Keratinocyte (primary cell): Measurements from ENCODE around the gene GPRC6A. TPM values are rescaled to one million over a fixed set of nuclear protein-coding genes. Genes with fewer than 3 reads are reported as not detected.

ENCODE experiments used
- DNase-seq: peaks from one replicate; pipeline ENCODE4 v3.0.0-alpha.2; 2011; ENCODE audit warnings: low read depth, missing footprints, low spot score
- FAIRE-seq: peaks from 2 replicates; lab custom pipeline; 2011; peaks lifted over from hg19 to GRCh38; lab: Jason Lieb, UNC
- H2AFZ ChIP-seq: 2 replicates; pipeline ENCODE4 v1.6.0; 2012; ENCODE audit warnings: low read length, control low read depth, inconsistent platforms; ENCODE audit not compliant: control insufficient read depth
- H3K27ac ChIP-seq: 2 replicates; pipeline ENCODE4 v1.5.1; 2011; ENCODE audit warnings: low read length; ENCODE audit not compliant: control insufficient read depth, insufficient read depth
- H3K27me3 ChIP-seq: 3 replicates; pipeline ENCODE4 v1.6.0; 2011; ENCODE audit warnings: low read length; ENCODE audit not compliant: control insufficient read depth, insufficient read depth; ENCODE audit errors: extremely low read depth
- H3K36me3 ChIP-seq, 2 experiments: 2 replicates in 1 of 2; 3 replicates in 1 of 2; pipeline ENCODE4 v1.5.1; 2011; ENCODE audit warnings: low read length in 2 of 2, mild to moderate bottlenecking in 1 of 2; ENCODE audit not compliant: control insufficient read depth in 2 of 2, insufficient read depth in 2 of 2; ENCODE audit errors: extremely low read depth in 1 of 2
- H3K4me1 ChIP-seq: 3 replicates; pipeline ENCODE4 v1.5.1; 2011; ENCODE audit warnings: low read length; ENCODE audit not compliant: control insufficient read depth, insufficient read depth; ENCODE audit errors: extremely low read depth
- H3K4me2 ChIP-seq: 3 replicates; pipeline ENCODE4 v1.6.0; 2011; ENCODE audit warnings: low read depth, low read length; ENCODE audit not compliant: control insufficient read depth, insufficient read depth; ENCODE audit errors: extremely low read depth
- H3K4me3 ChIP-seq, 3 experiments: fragments of 200-600 bp in 1 of 3; sonication (generic) in 1 of 3; 2 replicates in 2 of 3; 3 replicates in 1 of 3; pipeline ENCODE4 v1.5.1; 2011 to 2016; ENCODE audit warnings: low read length in 3 of 3, mild to moderate bottlenecking in 3 of 3, control low read depth in 2 of 3, inconsistent platforms in 1 of 3, low read depth in 1 of 3, mixed read lengths in 1 of 3, mixed run types in 1 of 3, moderate library complexity in 1 of 3; ENCODE audit not compliant: control insufficient read depth in 2 of 3, insufficient read depth in 2 of 3; ENCODE audit errors: extremely low read depth in 1 of 3
- H3K79me2 ChIP-seq: 2 replicates; pipeline ENCODE4 v1.6.0; 2012; ENCODE audit warnings: low read length; ENCODE audit not compliant: control insufficient read depth, insufficient read depth
- H3K9ac ChIP-seq: 3 replicates; pipeline ENCODE4 v1.6.0; 2011; ENCODE audit warnings: low read length; ENCODE audit not compliant: control insufficient read depth, insufficient read depth; ENCODE audit errors: extremely low read depth
- H3K9me1 ChIP-seq: 3 replicates; pipeline ENCODE4 v1.6.0; 2011; ENCODE audit warnings: low read length; ENCODE audit not compliant: control insufficient read depth, insufficient read depth; ENCODE audit errors: extremely low read depth
- H3K9me3 ChIP-seq: 2 replicates; pipeline ENCODE4 v1.5.1; 2012; ENCODE audit warnings: low read depth, low read length; ENCODE audit not compliant: control insufficient read depth
- H4K20me1 ChIP-seq: 3 replicates; pipeline ENCODE4 v1.6.0; 2011; ENCODE audit warnings: low read length; ENCODE audit not compliant: control insufficient read depth, insufficient read depth; ENCODE audit errors: extremely low read depth
- CTCF ChIP-seq, 3 experiments: IDR thresholded peaks in 1 of 3; conservative IDR thresholded peaks in 1 of 3; optimal IDR thresholded peaks in 1 of 3; 2 replicates in 2 of 3; 3 replicates in 1 of 3; pipeline versions ENCODE3 to v1.5.1; 2011; ENCODE audit warnings: low read length in 3 of 3, mild to moderate bottlenecking in 3 of 3, moderate library complexity in 2 of 3, control low read depth in 1 of 3, inconsistent platforms in 1 of 3; ENCODE audit not compliant: insufficient read depth in 2 of 3; ENCODE audit errors: extremely low read depth in 1 of 3
- EZH2 ChIP-seq: IDR thresholded peaks from one replicate; pipeline ENCODE4 v1.6.1; 2012; ENCODE audit warnings: inconsistent platforms, mild to moderate bottlenecking, low read length, moderate library complexity
- dilution Hi-C: fragments of 300-500 bp; cut with MboI; formaldehyde crosslinking; loops from one replicate; pipeline ENCODE4 v1.7.0; 2020; ENCODE audit warnings: low sequenced_read_pairs; ENCODE audit not compliant: extremely low pct_ligation_motif_present
- polyA plus RNA-seq, 5 experiments: library from polyadenylated mRNA; depleted of rRNA in 3 of 5; stranded (reverse) in 3 of 5; stranded (forward) in 1 of 5; unstranded in 1 of 5; fragments of >200 nt; gene quantifications; 1 replicate in 1 of 5; 2 replicates in 3 of 5; 3 replicates in 1 of 5; pipeline versions ENCODE4 v1.2.1 to v1.2.3, GENCODE V29; 2011 to 2012; ENCODE audit warnings: missing spikeins in 2 of 5, low read depth in 1 of 5, low replicate concordance in 1 of 5

GPRC6A gene
- polyA plus RNA-seq, 1 donor (not counting 4 experiments of a cell fraction or from before 2014, with no cell fraction given) = not detected

GRCh38 chr6:116793224-116793623 is 35.7 kb downstream of the GPRC6A start:
- H4K20me1 ChIP-seq = no peaks in the 10 kb centered on the region
- FAIRE-seq = no peak
- no peaks in the 10 kb centered on the region for H3K4me1 ChIP-seq

GRCh38 chr6:116783852-116784251 is 45.0 kb downstream of the GPRC6A start:
- no peaks in the 10 kb centered on the region for H3K9me1 ChIP-seq
- H2AFZ ChIP-seq = no peak overlapping the region
- H3K9me3 ChIP-seq = no peaks in the 10 kb centered on the region
- H3K27ac ChIP-seq = no peak overlapping the region
- H4K20me1 ChIP-seq = no peaks in the 10 kb centered on the region
- H3K36me3 ChIP-seq = no peaks in the 10 kb centered on the region
- H3K9ac ChIP-seq = no peak overlapping the region
- H3K27me3 ChIP-seq = no peaks in the 10 kb centered on the region
- no peak overlapping the region for H3K4me3 ChIP-seq
- H3K79me2 ChIP-seq = no peaks in the 10 kb centered on the region
- DNase-seq = no peak
- dilution Hi-C loops = no loop called here
- H3K4me1 ChIP-seq = no peaks in the 10 kb centered on the region
- FAIRE-seq = no peak
- TF ChIP-seq EZH2 = no peak
- no peak for TF ChIP-seq CTCF (optimal IDR thresholded peaks at IDR 0.05 in 1 of 3, IDR thresholded peaks at IDR 0.05 in 1 of 3, conservative IDR thresholded peaks at IDR 0.05 in 1 of 3; ENCODE audit: extremely low read depth in 1 of 3, insufficient read depth in 2 of 3, low read length in 3 of 3)
- H3K4me2 ChIP-seq = no peak overlapping the region

More at GRCh38 chr6:116793224-116793623, 35.7 kb downstream of the GPRC6A start:
- H3K4me3 ChIP-seq = no peak overlapping the region
- TF ChIP-seq CTCF (optimal IDR thresholded peaks at IDR 0.05 in 1 of 3, IDR thresholded peaks at IDR 0.05 in 1 of 3, conservative IDR thresholded peaks at IDR 0.05 in 1 of 3; ENCODE audit: extremely low read depth in 1 of 3, insufficient read depth in 2 of 3, low read length in 3 of 3) (no peak), EZH2 (no peak)
- H3K79me2 ChIP-seq = no peaks in the 10 kb centered on the region
- no peak overlapping the region for H3K4me2 ChIP-seq
- no peak overlapping the region for H2AFZ ChIP-seq
- no peaks in the 10 kb centered on the region for H3K9me1 ChIP-seq
- no peaks in the 10 kb centered on the region for H3K36me3 ChIP-seq
- no peak overlapping the region for H3K27ac ChIP-seq
- H3K9me3 ChIP-seq = no peaks in the 10 kb centered on the region
- dilution Hi-C loops = no loop called here
- H3K9ac ChIP-seq = no peak overlapping the region
- DNase-seq = no peak
- H3K27me3 ChIP-seq = no peaks in the 10 kb centered on the region
